ENCODE measurements around the gene CMC4.

Gene CMC4

GRCh38 chrX:155048977-155049619 lies 21.8 kb downstream of the CMC4 start:
- no peak for TF ChIP-seq TAF1 (IDR thresholded peaks at IDR 0.05; ENCODE audit: borderline replicate concordance, insufficient read depth, low read length)
- TF ChIP-seq POLR2AphosphoS5 (IDR thresholded peaks at IDR 0.05; ENCODE audit: low read depth, low read length): no peak
- no peak for TF ChIP-seq REST (IDR thresholded peaks at IDR 0.05; ENCODE audit: insufficient read depth in 1 of 2, low read depth in 2 of 2, low read length in 2 of 2)
- TF ChIP-seq FOXP2 (optimal IDR thresholded peaks at IDR 0.05; ENCODE audit: borderline replicate concordance, extremely low read depth, extremely low read length, insufficient read depth): no peak
- no peak for TF ChIP-seq SIN3A (IDR thresholded peaks at IDR 0.05; ENCODE audit: borderline replicate concordance, insufficient read depth, low read length)

GRCh38 chrX:155046811-155047528 lies 24.0 kb downstream of the CMC4 start:
- TF ChIP-seq SIN3A (IDR thresholded peaks at IDR 0.05; ENCODE audit: borderline replicate concordance, insufficient read depth, low read length): no peak
- TF ChIP-seq POLR2AphosphoS5 (IDR thresholded peaks at IDR 0.05; ENCODE audit: low read depth, low read length): no peak
- no peak for TF ChIP-seq FOXP2 (optimal IDR thresholded peaks at IDR 0.05; ENCODE audit: borderline replicate concordance, extremely low read depth, extremely low read length, insufficient read depth)
- no peak for TF ChIP-seq REST (IDR thresholded peaks at IDR 0.05; ENCODE audit: insufficient read depth in 1 of 2, low read depth in 2 of 2, low read length in 2 of 2)
- no peak for TF ChIP-seq TAF1 (IDR thresholded peaks at IDR 0.05; ENCODE audit: borderline replicate concordance, insufficient read depth, low read length)

GRCh38 chrX:155046129-155046810 lies 24.7 kb downstream of the CMC4 start:
- TF ChIP-seq TAF1 (IDR thresholded peaks at IDR 0.05; ENCODE audit: borderline replicate concordance, insufficient read depth, low read length) (no peak), SIN3A (IDR thresholded peaks at IDR 0.05; ENCODE audit: borderline replicate concordance, insufficient read depth, low read length) (no peak), POLR2AphosphoS5 (IDR thresholded peaks at IDR 0.05; ENCODE audit: low read depth, low read length) (no peak), REST (IDR thresholded peaks at IDR 0.05; ENCODE audit: insufficient read depth in 1 of 2, low read depth in 2 of 2, low read length in 2 of 2) (no peak), FOXP2 (optimal IDR thresholded peaks at IDR 0.05; ENCODE audit: borderline replicate concordance, extremely low read depth, extremely low read length, insufficient read depth) (no peak)

- no peak for TF ChIP-seq POLR2AphosphoS5 (IDR thresholded peaks at IDR 0.05; ENCODE audit: low read depth, low read length)
- no peak for TF ChIP-seq FOXP2 (optimal IDR thresholded peaks at IDR 0.05; ENCODE audit: borderline replicate concordance, extremely low read depth, extremely low read length, insufficient read depth)
- no peak for TF ChIP-seq REST (IDR thresholded peaks at IDR 0.05; ENCODE audit: insufficient read depth in 1 of 2, low read depth in 2 of 2, low read length in 2 of 2)
- TF ChIP-seq TAF1 (IDR thresholded peaks at IDR 0.05; ENCODE audit: borderline replicate concordance, insufficient read depth, low read length): no peak
- no peak for TF ChIP-seq SIN3A (IDR thresholded peaks at IDR 0.05; ENCODE audit: borderline replicate concordance, insufficient read depth, low read length)
Measured at GRCh38 chrX:155035688-155036087, 35.2 kb downstream of the CMC4 start.

Data from PFSK-1 (cell line).